Lower leg skin (tissue), 4 donors: ENCODE measurements around the gene ACOX3. TPM values are rescaled to one million over a fixed set of nuclear protein-coding genes. Genes with fewer than 3 reads are reported as not detected.
A peak's percentile ranks its signal among the peaks of the same experiment; 100 is the strongest.

Experiments
- DNase-seq, 2 donors: peaks; one replicate each; pipeline ENCODE4 v3.0.0-alpha.2; 2019; ENCODE audit warnings: low spot score in 2 of 2
- H3K4me3 ChIP-seq: fragments of 200-600 bp; sonication (generic); 2 replicates; pipeline ENCODE4 v1.5.1; 2017; ENCODE audit warnings: mild to moderate bottlenecking, low read depth; ENCODE audit not compliant: poor library complexity, severe bottlenecking
- POLR2A ChIP-seq, 2 donors: fragments of 450-650 bp; IDR thresholded peaks; one replicate each; pipeline ENCODE4 v1.6.1; 2016 to 2017; ENCODE audit warnings: antibody characterized with exemption in 2 of 2, mild to moderate bottlenecking in 1 of 2, moderate library complexity in 1 of 2
- WGBS, 2 donors: methylation state at CpG; one replicate each; pipeline ENCODE4 v1.1.5; 2018; 5-methylcytosine and 5-hydroxymethylcytosine counted together
- intact Hi-C: fragments of 100-400 bp; cut with DNase I; formaldehyde crosslinking; loops from one replicate; pipeline ENCODE4 v1.15.0; 2023; ENCODE audit warnings: low total_unique reads
- total RNA-seq, 4 donors: library from RNA; depleted of rRNA; stranded (reverse); fragments of >200 nt; gene quantifications; one replicate each; pipeline ENCODE4 v1.1.0, GENCODE V29; 2016
- TF ChIP-seq, protein P1 (sequence below), 3 donors: fragments of 450-650 bp; IDR thresholded peaks; one replicate each; pipeline ENCODE4 v1.5.1; 2016; ENCODE audit warnings: antibody characterized with exemption in 3 of 3, mild to moderate bottlenecking in 3 of 3, moderate library complexity in 2 of 3

ACOX3 gene
- total RNA-seq, 4 donors from 2014 or later: 37.5 to 55.9 (median 41.2) TPM

GRCh38 chr4:8403976-8404375 is 36.5 kb downstream of the ACOX3 start:
- intact Hi-C loops: loop anchor here (10.0 kb wide), 1 partner anchor 159 kb away; no protein-coding TSS in a partner anchor

GRCh38 chr4:8403173-8403753 is 37.3 kb downstream of the ACOX3 start:
- H3K4me3 ChIP-seq: no peak overlapping the region
- intact Hi-C loops: loop anchor here (10.0 kb wide), 1 partner anchor 158 kb away; no protein-coding TSS in a partner anchor
- TF ChIP-seq POLR2A (IDR thresholded peaks at IDR 0.05): no peak
- TF ChIP-seq, protein P1, sequence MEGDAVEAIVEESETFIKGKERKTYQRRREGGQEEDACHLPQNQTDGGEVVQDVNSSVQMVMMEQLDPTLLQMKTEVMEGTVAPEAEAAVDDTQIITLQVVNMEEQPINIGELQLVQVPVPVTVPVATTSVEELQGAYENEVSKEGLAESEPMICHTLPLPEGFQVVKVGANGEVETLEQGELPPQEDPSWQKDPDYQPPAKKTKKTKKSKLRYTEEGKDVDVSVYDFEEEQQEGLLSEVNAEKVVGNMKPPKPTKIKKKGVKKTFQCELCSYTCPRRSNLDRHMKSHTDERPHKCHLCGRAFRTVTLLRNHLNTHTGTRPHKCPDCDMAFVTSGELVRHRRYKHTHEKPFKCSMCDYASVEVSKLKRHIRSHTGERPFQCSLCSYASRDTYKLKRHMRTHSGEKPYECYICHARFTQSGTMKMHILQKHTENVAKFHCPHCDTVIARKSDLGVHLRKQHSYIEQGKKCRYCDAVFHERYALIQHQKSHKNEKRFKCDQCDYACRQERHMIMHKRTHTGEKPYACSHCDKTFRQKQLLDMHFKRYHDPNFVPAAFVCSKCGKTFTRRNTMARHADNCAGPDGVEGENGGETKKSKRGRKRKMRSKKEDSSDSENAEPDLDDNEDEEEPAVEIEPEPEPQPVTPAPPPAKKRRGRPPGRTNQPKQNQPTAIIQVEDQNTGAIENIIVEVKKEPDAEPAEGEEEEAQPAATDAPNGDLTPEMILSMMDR (IDR thresholded peaks at IDR 0.05): peak in 1 of 3 donors; percentile 65
- peak; percentile 71 to 95 for DNase-seq
- WGBS, 2 donors: 45 to 52% methylated on average over 12 of the region's 12 CpGs

More at GRCh38 chr4:8403976-8404375, 36.5 kb downstream of the ACOX3 start:
- DNase-seq: no peak
- H3K4me3 ChIP-seq: no peak overlapping the region
- WGBS, 2 donors: 79 to 85% methylated on average over 13 of the region's 13 CpGs
- TF ChIP-seq POLR2A (IDR thresholded peaks at IDR 0.05): no peak
- TF ChIP-seq, protein P1 (IDR thresholded peaks at IDR 0.05): no peak

- TF ChIP-seq, protein P1 (IDR thresholded peaks at IDR 0.05): no peak
- TF ChIP-seq POLR2A (IDR thresholded peaks at IDR 0.05): no peak
- WGBS, 2 donors: 76 to 80% methylated on average over 14 of the region's 14 CpGs
- H3K4me3 ChIP-seq: no peak overlapping the region
- intact Hi-C loops: loop anchor here (10.0 kb wide), 1 partner anchor 158 kb away; no protein-coding TSS in a partner anchor
- no peak for DNase-seq
Observed at GRCh38 chr4:8402640-8403039, 37.9 kb downstream of the ACOX3 start.

- intact Hi-C loops: loop anchor here (10.0 kb wide), 1 partner anchor 157 kb away; no protein-coding TSS in a partner anchor
- 73 to 76% methylated on average over 10 to 11 of the region's 11 CpGs for WGBS, 2 donors
- no peak overlapping the region for H3K4me3 ChIP-seq
- TF ChIP-seq POLR2A (IDR thresholded peaks at IDR 0.05): no peak
- TF ChIP-seq, protein P1 (IDR thresholded peaks at IDR 0.05): no peak
- no peak for DNase-seq
Observed at GRCh38 chr4:8402181-8402597, 38.3 kb downstream of the ACOX3 start.

- 86 to 97% methylated on average over 5 to 10 of the region's 10 CpGs for WGBS, 2 donors
- intact Hi-C loops: loop anchor here (10.0 kb wide), 1 partner anchor 157 kb away; no protein-coding TSS in a partner anchor
Observed at GRCh38 chr4:8401665-8402064, 38.9 kb downstream of the ACOX3 start.

More at GRCh38 chr4:8401665-8402064, 38.9 kb downstream of the ACOX3 start:
- DNase-seq: no peak
- TF ChIP-seq, protein P1 (IDR thresholded peaks at IDR 0.05): no peak
- no peak for TF ChIP-seq POLR2A (IDR thresholded peaks at IDR 0.05)
- H3K4me3 ChIP-seq: no peak overlapping the region
